GM19455 (cell line): ENCODE data around the gene OVOL3.
"Not testable (repeated sequence)": the region's sequence is repeated elsewhere in the genome, so short reads cannot be mapped to it uniquely, and the experiment has no call there.

Experiments
- ATAC-seq: cut with Tn5 transposase; IDR thresholded peaks from one replicate; pipeline ENCODE4 v1.9.1; 2021; ENCODE audit not compliant: unreplicated experiment

OVOL3 gene

DNA sequence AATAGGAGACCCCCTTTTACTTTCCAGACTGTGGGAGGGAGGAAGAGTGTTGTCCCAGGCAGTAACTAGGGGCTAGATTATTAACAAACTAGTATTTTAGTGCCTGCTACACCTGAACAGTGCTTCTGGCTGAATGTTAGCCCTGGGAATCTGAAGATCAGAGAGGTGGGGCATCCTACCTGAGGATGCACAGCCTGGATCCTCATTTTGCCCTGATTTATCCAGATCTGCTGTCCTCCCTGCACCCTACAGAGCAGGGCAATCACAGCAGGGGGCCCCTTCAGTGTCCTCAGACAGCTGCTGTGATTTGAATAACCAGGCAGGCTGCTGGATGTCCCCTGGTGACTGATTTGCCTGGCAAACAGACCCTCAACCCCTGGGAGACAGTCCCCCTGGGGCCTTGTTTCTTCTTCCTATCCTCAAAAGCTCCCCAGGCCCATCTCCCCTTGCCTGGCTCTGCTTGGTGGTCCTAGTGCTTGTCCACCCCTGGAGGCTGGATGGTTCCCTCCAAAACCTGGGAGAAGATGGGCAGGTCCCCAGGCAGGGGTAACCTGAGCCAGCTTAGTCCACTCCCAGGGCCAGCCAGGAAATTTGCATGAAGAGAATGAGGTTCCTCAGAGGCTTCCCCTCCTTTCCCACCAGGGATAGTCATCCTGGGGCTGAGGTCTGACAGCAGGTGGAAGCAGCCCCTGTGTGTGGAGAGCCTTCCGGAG is at the start of gene OVOL3:
Gene OVOL3 (plus strand): TSS at position 657 of the 713 bp plus-strand sequence. CDS start 60 bp downstream, outside the sequence.
- ATAC-seq: no peak

- no peak for ATAC-seq
Observed at GRCh38 chr19:36061367-36061766, 49.6 kb upstream of the OVOL3 start.

- no peak for ATAC-seq
Observed at GRCh38 chr19:36064826-36065225, 46.1 kb upstream of the OVOL3 start.

- no peak for ATAC-seq
Observed at GRCh38 chr19:36067681-36068080, 43.3 kb upstream of the OVOL3 start.

- ATAC-seq: not testable (repeated sequence)
Observed at GRCh38 chr19:36068810-36069499, 42.0 kb upstream of the OVOL3 start.

DNA sequence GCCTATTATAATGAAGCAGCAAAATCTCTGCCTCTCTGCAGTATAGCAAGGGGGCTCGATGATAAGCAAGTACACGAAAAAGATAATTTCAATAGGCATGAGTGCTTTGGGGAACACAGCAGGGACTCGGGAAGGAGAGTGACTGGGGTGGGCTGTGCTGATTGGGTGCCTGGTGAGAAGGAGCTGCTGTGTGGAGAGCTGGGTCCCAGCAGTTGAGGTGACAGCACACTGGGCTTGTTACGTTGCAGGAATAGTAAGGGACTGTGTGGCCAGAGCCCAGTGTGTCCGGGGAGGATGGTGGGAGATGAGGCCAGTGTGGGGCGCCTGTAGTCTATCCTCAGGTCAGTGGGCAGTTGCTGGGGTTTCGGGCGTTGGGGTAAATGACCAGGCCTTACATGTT is 38.9 kb upstream of the OVOL3 start:
- ATAC-seq: no peak

GRCh38 chr19:36073121-36073876 is 37.6 kb upstream of the OVOL3 start:
- ATAC-seq: no peak

- ATAC-seq: no peak
Observed at GRCh38 chr19:36079389-36079945, 31.5 kb upstream of the OVOL3 start.

DNA sequence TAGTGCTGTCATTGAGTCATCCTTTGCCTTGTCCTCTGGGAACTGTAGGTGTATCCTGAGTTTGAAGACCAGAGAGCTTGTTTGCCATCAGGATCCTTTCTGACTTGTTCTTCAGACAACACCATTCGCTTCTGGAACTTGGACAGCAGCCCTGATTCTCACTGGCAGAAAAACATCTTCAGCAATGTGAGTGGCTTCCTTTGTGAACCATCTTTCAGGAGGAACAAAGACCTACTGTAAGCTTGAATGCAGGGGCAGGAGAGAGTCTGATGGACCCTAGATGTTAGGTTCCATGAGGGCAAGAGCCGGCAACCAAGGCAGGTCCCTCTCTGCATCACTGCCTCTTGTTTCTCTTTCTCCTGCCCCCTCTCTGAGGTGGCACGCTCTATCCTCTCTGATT is 29.6 kb upstream of the OVOL3 start:
- no peak for ATAC-seq

DNA sequence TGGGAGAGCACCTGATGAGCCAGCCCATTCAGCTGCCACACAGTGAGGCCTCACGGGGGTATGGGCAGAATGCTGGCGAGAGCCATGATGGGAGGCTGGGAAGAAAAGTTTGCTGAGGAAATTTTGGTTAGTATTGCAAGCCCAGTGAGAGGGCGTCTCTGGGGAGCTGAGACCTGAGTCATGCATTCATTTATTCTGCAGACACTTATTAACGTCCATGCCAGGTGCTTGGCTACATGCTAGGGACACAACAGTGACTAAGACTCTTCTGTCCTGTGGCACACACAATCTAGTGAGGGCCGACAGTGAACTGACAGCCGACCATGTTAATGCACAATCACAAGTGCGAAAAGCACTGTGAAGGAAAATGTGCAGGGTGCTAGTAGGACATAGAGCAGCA is 29.0 kb upstream of the OVOL3 start:
- no peak for ATAC-seq

- no peak for ATAC-seq
Observed at GRCh38 chr19:36082916-36083315, 28.0 kb upstream of the OVOL3 start.

DNA sequence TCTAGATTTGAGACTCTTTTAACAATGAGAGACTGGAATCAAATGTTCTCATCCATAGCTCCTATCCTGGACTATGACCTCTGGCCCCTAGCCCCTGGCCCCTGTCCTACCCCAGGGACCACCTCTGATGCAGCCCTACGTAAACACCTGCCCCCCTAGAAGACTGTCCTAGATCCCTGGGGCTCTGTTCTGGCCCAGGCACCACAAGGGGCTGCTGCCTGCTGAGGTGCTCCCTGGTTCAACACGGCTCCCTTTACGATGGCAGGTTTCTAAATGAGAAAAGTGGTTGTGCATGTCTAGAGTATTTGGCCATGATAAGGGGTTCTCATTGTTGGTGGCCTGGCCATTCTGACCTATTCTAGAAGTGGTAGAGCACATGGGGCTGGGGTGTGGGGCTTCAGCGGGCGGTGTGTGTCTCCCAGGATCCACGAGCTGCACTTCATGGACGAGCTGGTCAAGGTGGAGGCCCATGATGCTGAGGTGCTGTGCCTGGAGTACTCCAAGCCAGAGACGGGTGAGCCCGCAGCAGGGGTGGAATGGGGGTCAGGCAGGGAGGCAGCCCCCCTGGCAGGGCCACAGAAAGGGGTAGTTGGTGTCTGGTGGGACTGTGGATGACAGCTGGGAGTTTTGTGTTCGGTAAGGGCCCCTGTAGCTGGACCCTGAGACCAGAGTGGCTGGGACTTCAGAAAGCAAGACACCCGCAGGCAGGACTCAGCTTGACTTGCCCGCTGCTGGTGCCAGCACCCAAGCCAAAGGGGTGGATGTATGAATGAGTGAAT is 26.5 kb upstream of the OVOL3 start:
- no peak for ATAC-seq

GRCh38 chr19:36086326-36086725 is 24.6 kb upstream of the OVOL3 start:
- no peak for ATAC-seq

- no peak for ATAC-seq
Observed at GRCh38 chr19:36089847-36090246, 21.1 kb upstream of the OVOL3 start.

DNA sequence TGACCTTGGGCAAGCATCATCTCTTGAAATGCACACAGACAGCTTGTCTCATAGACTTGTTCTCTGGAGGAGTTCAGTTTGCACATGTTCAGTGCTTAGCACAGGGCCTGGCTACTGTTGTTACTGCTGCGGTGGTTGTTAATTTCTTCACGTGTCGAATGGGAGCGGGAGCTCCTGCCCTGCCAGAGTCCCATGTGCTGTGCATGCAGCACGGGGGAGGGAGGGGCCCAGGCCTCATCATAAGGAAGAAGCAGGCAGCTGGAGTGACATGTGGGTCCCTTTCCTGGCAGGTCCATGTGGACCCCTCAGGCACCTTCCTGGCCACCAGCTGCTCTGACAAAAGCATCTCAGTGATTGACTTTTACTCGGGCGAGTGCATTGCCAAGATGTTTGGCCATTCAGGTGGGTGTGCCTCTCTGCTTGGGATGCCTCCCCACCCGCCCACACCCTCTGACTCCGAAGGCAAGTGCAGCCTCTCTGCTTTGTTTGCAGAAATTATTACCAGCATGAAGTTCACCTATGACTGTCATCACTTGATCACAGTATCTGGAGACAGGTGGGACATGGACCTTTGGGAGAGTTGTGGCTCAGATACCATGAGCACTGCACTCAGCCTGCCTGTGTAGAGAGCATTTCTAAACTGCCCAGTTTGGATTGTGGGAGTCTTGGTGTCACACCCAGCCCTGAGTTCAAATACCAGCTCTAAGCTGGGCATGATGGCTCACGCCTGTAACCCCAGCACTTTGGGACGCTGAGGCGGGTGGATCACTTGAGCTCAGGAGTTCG is 19.8 kb upstream of the OVOL3 start:
- no peak for ATAC-seq

DNA sequence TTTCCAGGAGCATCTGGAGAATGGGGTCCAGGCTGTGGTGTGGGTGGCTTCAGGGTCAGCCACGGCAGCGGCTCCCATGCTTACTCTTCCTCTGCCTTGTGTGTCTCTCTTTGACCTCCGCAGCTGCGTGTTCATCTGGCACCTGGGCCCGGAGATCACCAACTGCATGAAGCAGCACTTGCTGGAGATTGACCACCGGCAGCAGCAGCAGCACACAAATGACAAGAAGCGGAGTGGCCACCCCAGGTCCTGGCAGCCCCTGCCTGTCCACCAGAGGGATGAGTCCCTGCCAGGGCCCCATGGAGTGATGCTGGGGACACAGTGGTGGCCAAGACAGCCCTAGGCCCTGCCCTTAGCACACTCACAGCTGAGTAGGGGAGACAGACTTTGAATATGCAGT is 18.4 kb upstream of the OVOL3 start:
- ATAC-seq: no peak

DNA sequence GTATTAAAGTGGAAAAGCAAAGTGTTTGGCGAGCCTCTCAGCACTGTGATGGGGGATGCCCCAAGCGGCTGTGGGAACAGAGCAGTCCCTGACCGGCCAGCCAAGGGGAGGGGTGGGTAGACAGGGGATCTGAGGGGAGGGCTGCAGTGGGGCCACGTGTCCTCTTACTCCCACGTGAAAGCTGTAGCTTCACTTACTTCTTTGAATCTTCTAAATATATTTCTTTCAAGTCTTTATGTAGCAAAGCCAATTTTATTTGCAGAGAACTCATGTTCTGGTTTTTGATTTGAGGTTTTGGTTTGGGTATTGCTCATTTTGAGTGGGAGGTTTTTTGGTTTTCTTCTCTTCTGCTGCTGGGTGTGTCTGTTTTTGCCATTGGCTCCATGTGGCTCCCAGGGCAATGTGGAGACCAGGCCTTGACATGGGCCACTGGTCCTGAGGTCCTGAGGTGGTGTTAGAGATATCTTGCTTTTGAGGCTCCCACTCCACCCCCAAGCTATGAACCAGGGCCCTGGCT is 17.7 kb upstream of the OVOL3 start:
- ATAC-seq: no peak

DNA sequence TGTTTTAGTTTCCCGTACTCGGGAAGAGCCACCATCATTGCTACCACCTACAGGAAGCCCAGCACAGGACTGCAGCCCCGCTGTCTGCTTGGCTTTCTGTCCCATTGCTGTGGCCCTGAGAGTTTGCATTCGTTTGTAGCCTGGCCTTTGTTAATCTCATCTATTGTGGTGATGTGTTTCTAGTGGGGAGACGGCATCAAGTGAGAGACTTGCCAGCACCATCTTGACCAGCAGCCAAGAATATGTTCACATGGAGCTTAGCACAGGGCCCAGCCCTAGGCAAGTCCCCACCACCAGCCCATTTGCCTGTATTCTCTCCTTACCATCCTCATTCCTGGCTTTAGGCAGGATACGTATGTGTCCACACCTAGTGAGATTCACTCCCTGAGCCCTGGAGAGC is 17.3 kb upstream of the OVOL3 start:
- ATAC-seq: no peak

- ATAC-seq: no peak
Observed at GRCh38 chr19:36097036-36097435, 13.9 kb upstream of the OVOL3 start.
